ENCODE measurements around the gene ADCY2. TPM values are rescaled to one million over a fixed set of nuclear protein-coding genes. Genes with fewer than 3 reads are reported as not detected.

The ADCY2 gene
- total RNA-seq, 1 donor from 2014 or later: 1.5 TPM

GRCh38 chr5:7589800-7590199 lies 193.9 kb downstream of the ADCY2 start:
- no peak for TF ChIP-seq CTCF (IDR thresholded peaks at IDR 0.05; ENCODE audit: unreplicated experiment)
- H3K27ac Mint-ChIP-seq (ENCODE audit: unreplicated experiment): no peak overlapping the region
- DNase-seq (ENCODE audit: low spot score): no peak
- no peaks in the 10 kb centered on the region for H3K4me1 Mint-ChIP-seq (ENCODE audit: unreplicated experiment)
- no peak overlapping the region for H3K4me3 Mint-ChIP-seq (ENCODE audit: unreplicated experiment)
- H3K36me3 Mint-ChIP-seq (ENCODE audit: low read depth, unreplicated experiment): no peaks in the 10 kb centered on the region
- no peaks in the 10 kb centered on the region for H3K9me3 Mint-ChIP-seq (ENCODE audit: unreplicated experiment)
- H3K27me3 Mint-ChIP-seq (ENCODE audit: unreplicated experiment): no peaks in the 10 kb centered on the region

GRCh38 chr5:7592910-7593309 lies 197.0 kb downstream of the ADCY2 start:
- Mint-ChIP-seq H3K4me3 (ENCODE audit: unreplicated experiment) (no peak overlapping the region), H3K4me1 (ENCODE audit: unreplicated experiment) (no peaks in the 10 kb centered on the region), H3K27ac (ENCODE audit: unreplicated experiment) (no peak overlapping the region), H3K27me3 (ENCODE audit: unreplicated experiment) (peaks cover 2% of the 10 kb centered on the region), H3K36me3 (ENCODE audit: low read depth, unreplicated experiment) (no peaks in the 10 kb centered on the region), H3K9me3 (ENCODE audit: unreplicated experiment) (no peaks in the 10 kb centered on the region)
- DNase-seq (ENCODE audit: low spot score): peak; percentile 54
- TF ChIP-seq CTCF (IDR thresholded peaks at IDR 0.05; ENCODE audit: unreplicated experiment): no peak

GRCh38 chr5:7597059-7597642 lies 201.2 kb downstream of the ADCY2 start:
- peaks cover 9% of the 10 kb centered on the region for H3K36me3 Mint-ChIP-seq (ENCODE audit: low read depth, unreplicated experiment)
- no peaks in the 10 kb centered on the region for H3K4me1 Mint-ChIP-seq (ENCODE audit: unreplicated experiment)
- peaks cover 2% of the 10 kb centered on the region for H3K27me3 Mint-ChIP-seq (ENCODE audit: unreplicated experiment)
- no peak for DNase-seq (ENCODE audit: low spot score)
- H3K9me3 Mint-ChIP-seq (ENCODE audit: unreplicated experiment): no peaks in the 10 kb centered on the region
- H3K4me3 Mint-ChIP-seq (ENCODE audit: unreplicated experiment): no peak overlapping the region
- TF ChIP-seq CTCF (IDR thresholded peaks at IDR 0.05; ENCODE audit: unreplicated experiment): no peak
- H3K27ac Mint-ChIP-seq (ENCODE audit: unreplicated experiment): no peak overlapping the region

- no peak for DNase-seq (ENCODE audit: low spot score)
- Mint-ChIP-seq H3K36me3 (ENCODE audit: low read depth, unreplicated experiment) (no peaks in the 10 kb centered on the region), H3K27me3 (ENCODE audit: unreplicated experiment) (no peaks in the 10 kb centered on the region), H3K27ac (ENCODE audit: unreplicated experiment) (no peak overlapping the region), H3K9me3 (ENCODE audit: unreplicated experiment) (no peaks in the 10 kb centered on the region), H3K4me1 (ENCODE audit: unreplicated experiment) (peaks cover 18% of the 10 kb centered on the region), H3K4me3 (ENCODE audit: unreplicated experiment) (no peak overlapping the region)
- no peak for TF ChIP-seq CTCF (IDR thresholded peaks at IDR 0.05; ENCODE audit: unreplicated experiment)
Measured at GRCh38 chr5:7606840-7607465, 211.0 kb downstream of the ADCY2 start.

- DNase-seq (ENCODE audit: low spot score): no peak
- H3K27me3 Mint-ChIP-seq (ENCODE audit: unreplicated experiment): peaks cover 1% of the 10 kb centered on the region
- no peak overlapping the region for H3K27ac Mint-ChIP-seq (ENCODE audit: unreplicated experiment)
- H3K9me3 Mint-ChIP-seq (ENCODE audit: unreplicated experiment): no peaks in the 10 kb centered on the region
- H3K4me3 Mint-ChIP-seq (ENCODE audit: unreplicated experiment): no peak overlapping the region
- no peak for TF ChIP-seq CTCF (IDR thresholded peaks at IDR 0.05; ENCODE audit: unreplicated experiment)
- H3K4me1 Mint-ChIP-seq (ENCODE audit: unreplicated experiment): peaks cover 18% of the 10 kb centered on the region
- no peaks in the 10 kb centered on the region for H3K36me3 Mint-ChIP-seq (ENCODE audit: low read depth, unreplicated experiment)
Measured at GRCh38 chr5:7608772-7609171, 212.8 kb downstream of the ADCY2 start.

Data from endothelial cell (in vitro differentiated cells).